ENCODE results near the gene RSPO1.

The RSPO1 gene

GRCh38 chr1:37656026-37656425 lies 21.3 kb upstream of the RSPO1 start:
- no peak for DNase-seq

- peak in 1 of 2 experiments; percentile 27 for DNase-seq
These were observed 20.6 kb upstream of the RSPO1 start for GRCh38 chr1:37655274-37655673.

DNA sequence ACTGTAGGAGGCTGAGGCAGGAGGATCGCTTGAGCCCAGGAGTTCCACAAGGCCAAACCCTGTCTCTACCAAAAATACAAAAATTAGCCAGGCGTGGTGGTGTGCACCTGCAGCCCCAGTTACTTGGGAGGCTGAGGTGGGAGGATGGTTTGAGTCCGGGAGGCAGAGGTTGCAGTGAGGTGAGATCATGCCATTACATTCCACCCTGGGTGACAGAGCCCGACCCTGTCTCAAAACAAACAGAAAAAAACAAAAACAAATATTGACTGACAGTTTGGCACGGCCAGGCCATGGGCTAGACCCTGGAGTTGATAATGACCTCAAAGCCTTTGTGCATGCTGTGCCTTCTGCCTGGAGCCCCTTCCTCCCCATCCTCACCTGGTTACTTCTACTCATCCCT lies 19.2 kb upstream of the RSPO1 start:
- no peak for DNase-seq

- no peak for DNase-seq
These were observed 18.3 kb upstream of the RSPO1 start for GRCh38 chr1:37652976-37653375.

DNA sequence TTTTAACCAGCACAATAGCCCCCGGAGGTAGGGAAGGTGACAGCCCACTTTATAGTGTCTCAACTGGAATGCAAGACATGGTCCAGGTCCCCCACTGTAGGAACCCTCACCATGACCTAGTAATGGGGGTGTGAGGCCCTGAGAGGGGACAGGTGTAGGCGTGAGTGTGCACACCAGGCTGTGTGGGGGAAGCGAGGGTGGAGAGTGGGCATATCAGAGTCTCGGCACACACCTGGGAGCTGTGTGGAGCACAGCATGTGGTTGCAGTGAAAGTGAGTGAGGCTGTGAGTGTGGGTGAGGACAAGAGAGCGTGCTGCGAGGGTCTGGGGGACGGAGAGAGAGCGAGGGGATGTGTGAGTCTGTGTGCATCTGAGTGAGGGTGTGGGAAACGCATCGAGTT lies 17.1 kb upstream of the RSPO1 start:
- no peak for DNase-seq

GRCh38 chr1:37650721-37651120 lies 16.0 kb upstream of the RSPO1 start:
- DNase-seq, result no peak

- no peak for DNase-seq
These were observed 15.5 kb upstream of the RSPO1 start for GRCh38 chr1:37650173-37650572.

- no peak for DNase-seq
These were observed 12.6 kb upstream of the RSPO1 start for GRCh38 chr1:37647281-37647680.

DNA sequence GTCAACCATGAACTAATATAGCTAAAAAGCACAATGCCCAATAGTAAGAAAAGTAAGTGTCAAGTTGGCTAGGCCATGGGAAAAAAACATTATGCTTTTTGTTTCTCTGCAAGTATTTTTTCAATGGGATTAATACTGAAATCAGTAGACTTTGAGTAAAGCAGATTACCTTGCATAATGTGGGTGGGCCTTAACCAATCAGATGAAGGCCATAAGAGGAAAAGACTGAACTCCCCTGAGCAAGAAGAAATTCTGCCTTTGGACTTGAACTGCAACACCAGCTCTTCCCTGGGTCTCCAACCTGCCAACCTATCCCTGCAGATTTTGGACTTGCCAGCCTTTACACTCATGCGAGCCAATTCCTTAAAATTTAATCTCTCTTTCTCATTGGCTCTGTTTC lies 6.4 kb upstream of the RSPO1 start:
- no peak for DNase-seq

DNA sequence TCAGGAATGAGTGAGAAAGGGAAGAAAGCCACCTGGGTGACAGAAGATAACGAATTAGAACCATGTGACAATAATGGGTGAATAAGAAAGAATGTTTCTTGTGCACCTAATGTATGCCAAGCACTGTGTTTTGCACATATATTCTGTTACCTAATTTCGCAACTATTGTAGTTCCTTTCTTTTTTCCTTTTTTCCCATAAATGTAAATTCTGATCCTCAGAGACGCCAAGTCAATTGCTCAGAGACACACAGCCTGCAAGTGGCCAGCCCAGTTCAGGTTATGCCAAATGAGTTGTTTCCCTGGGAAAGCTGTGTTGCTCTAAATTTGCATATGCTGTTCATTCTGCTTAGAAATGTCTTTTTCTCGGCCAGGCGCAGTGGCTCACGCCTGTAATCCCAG lies 1.7 kb upstream of the RSPO1 start:
- no peak for DNase-seq

DNA sequence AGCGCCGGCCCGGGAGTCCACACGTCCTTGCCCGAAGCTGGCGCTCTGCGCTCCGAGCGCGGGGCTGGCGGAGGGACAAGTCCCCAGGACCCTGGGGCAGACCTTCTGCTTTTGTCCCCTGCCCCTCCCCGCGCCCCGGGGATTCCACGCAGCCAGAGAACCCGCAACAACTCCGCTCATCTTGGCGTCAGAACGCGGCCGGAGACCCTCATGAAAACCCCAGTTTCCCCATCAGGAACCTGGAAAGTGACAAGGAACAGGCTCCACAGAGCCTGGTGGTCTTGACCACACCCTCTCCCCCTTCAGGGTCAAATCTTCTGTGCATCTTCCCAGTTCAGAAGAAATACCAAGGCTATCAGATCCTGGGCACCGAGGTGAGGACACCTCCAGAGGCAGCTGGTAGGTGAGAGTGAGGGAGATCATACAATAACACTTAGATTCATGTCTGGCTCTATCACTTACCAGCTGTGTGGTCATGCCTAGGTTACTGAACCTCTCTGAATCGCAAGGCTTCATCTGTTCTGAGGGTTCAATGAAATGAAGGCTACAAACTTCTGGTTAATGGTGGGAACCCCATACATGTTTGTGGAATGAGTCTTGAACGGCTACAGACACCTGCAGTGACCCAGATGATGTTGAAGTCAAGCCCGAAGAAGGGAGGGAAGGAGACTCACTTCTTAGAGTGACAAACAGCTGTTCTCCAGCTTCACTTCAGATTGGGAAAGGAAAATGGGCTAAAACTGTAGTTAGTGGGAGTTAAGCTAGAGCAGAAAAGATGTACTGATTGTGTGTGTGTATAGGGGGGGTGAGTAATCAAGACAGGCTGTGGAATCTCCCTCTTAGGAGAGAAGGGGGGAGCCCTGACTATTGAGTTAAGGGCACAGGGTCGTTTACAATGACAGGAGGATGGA lies 555 bp upstream of the RSPO1 start:
- no peak for DNase-seq

DNA sequence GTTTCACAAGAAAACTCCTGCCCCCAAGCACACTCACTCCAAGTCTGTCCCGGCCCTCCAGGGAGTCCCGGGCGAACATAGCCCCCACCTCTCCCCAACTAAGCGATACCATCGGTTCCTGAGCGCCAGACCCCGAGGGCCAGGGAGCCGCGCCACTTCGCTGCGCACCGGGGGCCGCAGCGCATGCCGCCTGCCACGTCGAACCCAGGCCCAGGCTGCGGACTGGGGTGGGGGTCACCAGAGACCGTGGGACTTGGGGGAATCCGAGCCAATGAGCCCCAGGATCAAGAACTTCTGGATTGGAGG lies 801 bp downstream of the RSPO1 start:
- DNase-seq, result no peak

- no peak for DNase-seq
These were observed 1.4 kb downstream of the RSPO1 start for GRCh38 chr1:37633040-37633937.

GRCh38 chr1:37631036-37631435 lies 3.7 kb downstream of the RSPO1 start:
- no peak for DNase-seq

- DNase-seq, result no peak
These were observed 4.2 kb downstream of the RSPO1 start for GRCh38 chr1:37630426-37631028.

DNA sequence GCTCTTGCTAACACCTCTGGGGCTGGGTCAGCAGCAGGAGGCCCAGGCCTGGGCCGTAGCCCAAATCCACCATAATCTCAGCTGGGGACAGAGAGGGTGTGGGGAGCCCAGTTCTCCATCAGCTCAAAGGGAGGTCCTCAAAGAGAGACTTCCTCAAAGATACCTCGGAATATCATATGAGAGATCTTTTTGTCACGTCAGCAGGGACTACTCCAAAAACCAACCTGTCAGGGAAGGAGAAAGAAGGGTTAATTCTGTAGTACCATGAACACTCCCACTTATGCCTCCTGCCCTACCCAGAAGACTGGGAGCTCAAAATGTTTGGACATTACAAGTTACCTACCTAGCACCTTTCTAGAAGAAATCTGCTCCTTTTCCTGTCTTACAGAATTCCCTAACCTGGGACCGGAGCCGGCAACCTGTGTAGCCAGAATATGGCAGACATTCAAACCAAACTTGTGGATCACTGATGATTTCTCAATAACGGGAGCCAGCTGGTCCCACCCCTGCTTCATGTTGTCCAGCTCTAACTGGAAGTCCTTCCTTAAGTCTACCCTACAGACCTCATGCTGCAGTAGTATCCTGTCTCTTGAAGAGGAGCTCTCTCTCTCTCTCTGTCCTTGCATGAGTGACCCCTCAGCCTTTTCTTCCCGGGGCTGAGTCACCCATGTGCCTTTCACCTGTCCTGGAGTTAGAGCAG lies 4.8 kb downstream of the RSPO1 start:
- DNase-seq, result no peak

DNA sequence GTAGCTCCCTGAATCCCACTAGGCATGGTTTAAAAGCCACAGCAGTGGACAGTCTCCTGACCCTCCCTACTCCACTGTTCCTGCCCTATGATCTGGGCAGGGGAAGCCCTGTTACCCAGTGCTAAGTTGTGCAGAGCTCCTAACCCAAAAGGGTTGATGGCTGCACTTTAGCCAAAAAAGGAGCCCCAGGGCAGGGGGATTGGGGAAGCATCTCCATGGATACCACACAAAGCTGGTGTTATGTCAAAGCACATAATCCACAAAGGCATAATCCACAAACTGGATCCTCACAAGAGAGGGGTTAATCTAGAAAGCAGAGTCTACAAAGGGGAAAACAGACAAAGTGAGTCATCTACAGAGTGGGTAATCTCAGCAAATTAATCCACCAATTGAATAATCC lies 5.7 kb downstream of the RSPO1 start:
- no peak for DNase-seq

GRCh38 chr1:37628026-37628556 lies 6.6 kb downstream of the RSPO1 start:
- DNase-seq, result no peak

- no peak for DNase-seq
These were observed 12.6 kb downstream of the RSPO1 start for GRCh38 chr1:37622131-37622530.

DNA sequence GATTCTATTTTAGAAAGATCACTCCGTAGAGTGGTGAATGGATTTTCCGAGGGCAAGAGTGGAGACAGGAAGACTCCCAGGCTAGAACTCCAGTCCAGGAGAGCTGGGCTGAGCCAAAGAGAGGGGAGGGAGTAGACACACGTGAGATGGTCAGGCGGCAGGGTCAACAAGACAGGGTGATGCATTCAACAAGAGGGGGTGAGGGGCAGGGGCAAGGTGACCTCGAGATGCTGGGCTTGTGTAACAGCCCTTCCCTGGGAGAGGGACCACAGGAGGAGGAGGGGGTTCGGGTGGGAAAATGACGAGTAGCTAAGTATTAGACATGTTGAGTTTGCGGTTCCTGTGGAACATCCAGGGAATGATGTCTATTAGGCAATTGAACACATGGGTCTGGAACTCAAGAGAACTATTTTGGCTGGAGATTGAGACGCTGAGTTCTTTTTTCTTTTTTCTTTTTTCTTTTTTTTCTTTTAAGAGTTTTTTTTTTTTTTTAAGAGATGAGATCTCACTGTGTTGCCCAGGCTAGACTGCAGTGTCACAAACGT lies 13.3 kb downstream of the RSPO1 start:
- DNase-seq, result no peak

DNA sequence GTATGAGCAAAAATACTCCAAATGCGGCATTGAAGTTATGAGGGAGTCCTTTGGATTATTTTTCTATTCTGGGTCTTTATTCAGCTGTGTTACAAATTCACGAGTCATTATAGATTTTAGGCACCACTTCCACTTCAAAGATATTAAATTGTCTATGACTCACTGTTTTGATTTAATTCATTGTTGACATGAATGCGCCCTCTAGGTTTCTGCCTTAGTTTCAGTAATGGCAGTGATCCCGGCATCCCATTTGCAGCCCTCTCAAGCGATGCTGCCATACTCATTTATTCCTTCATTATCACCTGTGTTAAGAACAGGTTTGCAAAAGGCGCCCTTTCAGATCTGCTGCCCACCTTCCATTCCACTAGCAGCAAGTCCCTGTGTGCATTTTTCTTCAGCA lies 14.0 kb downstream of the RSPO1 start:
- DNase-seq, result no peak

DNA sequence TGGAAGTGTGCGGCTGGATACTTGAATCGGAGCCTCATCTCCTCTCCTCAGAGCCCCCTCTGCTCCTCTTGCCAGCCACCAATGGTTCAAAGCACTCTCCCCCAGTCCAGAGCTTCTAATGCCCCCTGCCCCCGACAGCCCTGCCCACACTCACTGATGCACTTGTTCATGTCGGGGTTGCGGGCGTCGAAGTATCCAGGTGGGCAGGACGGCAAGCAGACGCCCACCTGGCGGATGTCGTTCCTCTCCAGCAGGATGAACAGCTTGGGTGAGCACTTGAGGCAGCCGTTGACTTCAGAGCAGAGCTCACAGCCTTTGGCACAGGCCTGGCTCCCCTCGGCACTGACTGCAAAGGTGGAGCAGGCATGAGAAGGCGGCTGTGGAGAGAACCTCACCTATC lies 18.4 kb downstream of the RSPO1 start:
- DNase-seq, result no peak

GRCh38 chr1:37614105-37614504 lies 20.6 kb downstream of the RSPO1 start:
- DNase-seq, result no peak

All from Kasumi-1 (cell line).